GDM1 (cell line): Measurements from ENCODE around the gene RBMXL3.
"Not testable (repeated sequence)": the region's sequence is repeated elsewhere in the genome, so short reads cannot be mapped to it uniquely, and the experiment has no call there.

Source experiments
- DNase-seq: peaks from one replicate; lab custom pipeline; 2025; lab: John Stamatoyannopoulos, UW

The RBMXL3 gene

DNA sequence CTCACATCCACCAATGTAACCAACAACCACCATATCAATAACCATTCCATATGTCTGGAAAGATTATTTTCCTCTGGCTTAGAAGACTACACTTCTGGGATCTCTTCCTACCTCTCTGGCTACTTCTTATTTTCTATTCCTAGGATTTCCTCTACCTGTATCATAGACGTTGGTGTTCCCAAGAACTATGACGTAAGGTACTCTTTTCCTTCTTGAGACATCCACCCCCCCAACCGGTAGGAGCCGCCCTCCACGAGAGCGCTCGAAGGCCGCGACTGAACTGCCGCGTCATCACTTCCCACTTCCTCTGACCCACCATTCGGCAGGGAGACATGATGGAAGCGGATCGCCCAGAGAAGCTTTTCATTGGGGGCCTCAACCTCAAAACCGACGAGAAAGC lies at the start of gene RBMXL3:
Gene RBMXL3, plus strand, starts transcription at position 301 of the 400 bp plus-strand sequence. Its CDS starts 32 bp downstream, at position 333.
- no peak for DNase-seq

DNA sequence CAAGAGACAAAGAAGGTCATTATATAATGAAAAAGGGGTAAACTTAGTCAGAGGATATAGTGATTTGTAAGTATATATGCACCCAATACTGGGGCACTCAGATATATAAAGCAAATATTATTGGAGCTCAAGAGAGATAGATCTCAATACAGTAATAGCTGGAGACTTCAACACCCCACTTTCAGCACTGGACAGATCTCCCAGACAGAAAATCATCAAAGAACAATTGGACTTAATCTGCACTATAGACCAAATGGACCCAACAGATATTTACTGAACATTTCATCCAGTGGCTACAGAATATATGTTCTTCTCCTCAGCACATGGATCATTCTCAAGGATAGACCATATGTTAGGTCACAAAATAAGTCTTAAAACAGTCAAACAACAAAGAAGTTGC lies 47.2 kb upstream of the RBMXL3 start:
- DNase-seq, result no peak

DNA sequence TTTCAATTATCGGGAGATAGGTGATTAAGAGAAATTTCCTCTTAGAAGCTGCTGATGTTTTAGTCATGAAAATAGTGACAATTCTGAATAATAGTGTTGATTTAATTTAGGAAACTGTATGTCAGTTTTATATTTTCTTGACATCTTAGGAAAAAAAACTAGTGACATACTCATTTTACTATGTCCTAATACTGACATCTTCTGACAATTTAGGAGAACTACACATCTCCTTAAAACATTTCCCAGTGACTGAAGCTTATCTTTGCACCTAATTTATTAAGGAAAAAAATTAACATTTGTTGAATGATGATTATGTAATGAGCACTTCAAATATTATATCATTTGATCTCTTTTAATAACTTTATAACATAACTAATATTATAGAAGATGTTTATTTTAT lies 42.0 kb upstream of the RBMXL3 start:
- DNase-seq, result no peak

DNA sequence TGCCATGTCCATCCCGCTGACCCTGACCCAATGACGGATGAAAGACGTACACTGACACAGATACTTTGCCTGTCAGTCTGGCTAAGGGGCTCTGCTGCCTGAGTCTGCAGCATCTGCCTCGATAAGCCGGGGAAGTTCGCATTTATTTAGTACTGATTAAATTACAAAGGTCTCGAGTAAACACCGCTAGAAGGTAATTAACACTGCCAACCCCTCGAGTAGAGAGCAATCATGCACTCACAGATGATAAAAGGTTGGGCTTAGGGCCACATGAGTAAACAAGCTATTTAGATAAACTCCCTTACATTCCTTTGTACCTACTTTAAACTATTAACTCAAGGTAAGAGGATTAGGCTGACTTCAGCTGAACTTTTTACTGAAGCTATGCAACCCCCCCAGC lies 16.0 kb upstream of the RBMXL3 start:
- DNase-seq, result no peak

DNA sequence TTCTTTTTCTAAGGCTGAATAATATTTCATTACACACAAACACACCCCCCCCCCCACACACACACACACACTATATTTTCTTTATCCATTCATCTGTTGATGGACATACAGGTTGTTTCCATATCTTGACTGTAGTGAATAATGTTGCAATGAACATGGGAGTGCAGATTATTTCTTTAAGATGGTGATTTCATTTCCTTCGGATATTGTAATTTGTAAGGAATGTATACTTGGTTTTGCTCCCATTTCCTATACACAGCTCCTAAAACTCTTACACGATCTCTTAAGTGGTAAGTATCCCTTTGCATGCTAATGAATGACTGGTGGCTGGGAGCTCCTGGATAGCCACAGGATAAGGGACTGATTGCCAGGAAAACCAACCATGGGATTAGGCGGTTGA lies 14.7 kb upstream of the RBMXL3 start:
- no peak for DNase-seq

DNA sequence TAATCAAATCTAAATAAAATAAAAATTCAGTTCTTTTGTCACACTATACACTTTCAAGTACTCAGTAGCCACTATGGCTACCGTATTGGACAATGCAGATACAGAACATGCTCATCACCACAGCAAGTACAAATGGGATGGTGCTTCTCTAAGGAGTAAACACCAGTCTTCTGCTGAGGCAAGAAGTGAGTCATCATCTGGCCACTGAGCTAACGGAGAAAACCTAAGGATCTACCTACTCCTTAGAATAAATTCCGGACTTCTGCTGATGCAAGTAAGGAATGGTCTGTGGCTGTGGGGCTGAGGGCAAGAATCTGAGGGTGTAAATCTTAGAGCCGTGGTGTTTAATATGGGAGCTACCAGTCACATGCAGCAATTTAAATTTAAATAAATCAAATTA lies 11.3 kb upstream of the RBMXL3 start:
- no peak for DNase-seq

DNA sequence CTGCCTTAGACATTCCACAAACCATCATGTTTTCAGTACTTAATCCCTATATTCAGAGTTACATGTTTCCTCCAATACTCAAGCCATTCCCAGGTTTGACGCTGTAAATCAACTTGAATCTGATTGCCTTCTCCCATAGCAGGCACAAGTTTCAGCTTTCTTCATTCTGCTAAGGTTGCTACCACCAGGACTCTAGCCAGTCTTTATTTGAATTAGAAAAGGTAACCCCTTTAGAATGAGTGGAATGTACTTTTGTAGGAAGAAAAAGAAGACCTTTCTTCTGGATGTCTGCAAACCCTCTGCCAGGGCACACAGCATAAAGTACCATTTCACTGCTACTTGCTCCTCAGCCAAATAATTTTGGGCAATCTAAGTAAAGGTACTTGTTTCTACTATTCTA lies 10.7 kb upstream of the RBMXL3 start:
- no peak for DNase-seq

DNA sequence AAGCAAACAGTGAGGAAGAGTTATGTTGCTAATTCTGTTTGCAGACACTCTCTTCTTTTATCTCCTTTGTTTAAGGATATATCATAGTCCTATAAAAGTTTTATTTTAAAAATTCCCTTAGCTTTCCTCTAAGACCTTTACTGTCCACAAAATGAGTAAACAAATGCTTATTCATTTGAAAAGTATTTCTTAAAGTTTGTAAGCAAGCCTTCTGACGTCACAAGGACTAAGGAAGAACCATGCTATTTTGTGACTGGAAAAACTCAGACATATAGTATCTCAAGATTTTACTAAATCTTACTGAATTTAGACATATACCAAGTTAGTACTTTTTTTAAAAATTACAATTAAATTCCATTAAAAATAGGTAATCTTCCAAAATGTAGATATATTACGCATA lies 5.2 kb upstream of the RBMXL3 start:
- DNase-seq, result no peak

DNA sequence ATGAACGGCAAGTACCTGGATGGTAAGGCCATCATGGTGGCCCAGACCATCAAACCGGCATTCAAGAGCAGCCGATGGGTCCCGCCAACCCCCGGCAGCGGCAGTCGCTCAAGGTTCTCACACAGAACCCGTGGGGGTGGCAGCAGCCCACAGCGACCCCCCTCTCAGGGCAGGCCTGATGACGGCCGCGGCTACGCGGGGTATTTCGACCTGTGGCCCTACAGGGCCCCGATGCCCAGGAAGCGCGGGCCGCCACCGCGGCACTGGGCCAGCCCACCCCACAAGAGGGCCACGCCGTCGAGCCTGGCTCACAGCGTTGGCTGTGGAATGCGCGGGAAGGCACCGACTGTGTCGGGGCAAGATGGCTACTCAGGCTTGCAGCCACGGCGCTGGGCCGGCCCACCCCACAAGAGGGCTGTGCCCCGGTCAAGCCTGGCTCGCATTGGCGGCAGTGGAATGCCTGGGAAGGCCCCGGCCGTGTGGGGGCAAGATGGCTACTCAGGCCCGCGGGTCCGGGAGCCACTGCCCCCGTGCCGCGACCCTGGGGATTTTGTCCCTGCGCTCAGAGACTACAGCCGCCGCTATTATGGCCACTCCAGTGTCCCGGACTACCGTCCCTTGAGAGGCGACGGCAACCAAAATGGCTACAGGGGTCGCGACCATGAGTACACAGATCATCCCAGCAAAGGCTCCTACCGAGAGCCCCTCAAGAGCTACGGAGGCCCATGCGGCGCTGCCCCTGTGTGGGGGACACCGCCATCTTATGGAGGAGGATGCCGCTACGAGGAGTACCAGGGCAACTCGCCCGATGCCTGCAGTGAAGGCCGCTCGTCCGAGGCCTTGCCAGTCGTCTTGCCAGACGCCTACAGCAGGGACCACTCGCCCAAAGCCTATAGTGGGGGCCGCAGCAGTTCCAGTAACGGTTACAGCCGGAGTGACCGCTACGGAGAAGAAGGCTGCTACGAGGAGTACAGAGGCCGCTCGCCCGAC lies 731 bp downstream of the RBMXL3 start:
- DNase-seq, result no peak

DNA sequence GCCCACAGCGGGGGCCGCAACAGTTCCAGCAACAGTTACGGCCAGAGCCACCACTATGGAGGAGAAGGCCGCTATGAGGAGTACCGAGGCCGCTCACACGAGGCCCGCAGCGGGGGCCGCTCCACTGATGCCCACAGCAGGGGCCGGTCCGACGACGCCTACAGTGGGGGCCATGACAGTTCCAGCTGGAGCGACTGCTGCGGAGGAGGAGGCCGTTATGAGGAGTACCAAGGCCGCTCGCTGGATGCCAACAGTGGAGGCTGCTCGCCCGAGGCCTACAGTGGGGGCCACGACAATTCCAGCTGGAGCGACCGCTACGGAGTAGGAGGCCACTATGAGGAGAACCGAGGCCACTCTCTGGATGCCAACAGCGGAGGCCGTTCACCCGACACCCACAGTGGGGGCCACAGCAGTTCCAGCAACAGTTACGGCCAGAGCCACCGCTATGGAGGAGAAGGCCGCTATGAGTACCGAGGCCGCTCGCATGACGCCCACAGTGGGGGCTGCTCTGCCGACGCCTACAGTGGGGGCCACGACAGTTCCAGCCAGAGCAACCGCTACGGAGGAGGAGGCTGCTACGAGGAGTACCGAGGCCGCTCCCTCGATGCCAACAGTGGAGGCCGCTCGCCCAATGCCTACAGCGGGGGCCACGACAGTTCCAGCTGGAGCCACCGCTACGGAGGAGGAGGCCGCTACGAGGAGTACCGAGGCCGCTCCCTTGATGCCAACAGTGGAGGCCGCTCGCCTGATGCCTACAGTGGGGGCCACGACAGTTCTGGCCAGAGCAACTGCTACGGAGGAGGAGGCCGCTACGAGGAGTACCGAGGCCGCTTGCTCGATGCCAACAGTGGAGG lies 1.7 kb downstream of the RBMXL3 start:
- DNase-seq, result no peak

DNA sequence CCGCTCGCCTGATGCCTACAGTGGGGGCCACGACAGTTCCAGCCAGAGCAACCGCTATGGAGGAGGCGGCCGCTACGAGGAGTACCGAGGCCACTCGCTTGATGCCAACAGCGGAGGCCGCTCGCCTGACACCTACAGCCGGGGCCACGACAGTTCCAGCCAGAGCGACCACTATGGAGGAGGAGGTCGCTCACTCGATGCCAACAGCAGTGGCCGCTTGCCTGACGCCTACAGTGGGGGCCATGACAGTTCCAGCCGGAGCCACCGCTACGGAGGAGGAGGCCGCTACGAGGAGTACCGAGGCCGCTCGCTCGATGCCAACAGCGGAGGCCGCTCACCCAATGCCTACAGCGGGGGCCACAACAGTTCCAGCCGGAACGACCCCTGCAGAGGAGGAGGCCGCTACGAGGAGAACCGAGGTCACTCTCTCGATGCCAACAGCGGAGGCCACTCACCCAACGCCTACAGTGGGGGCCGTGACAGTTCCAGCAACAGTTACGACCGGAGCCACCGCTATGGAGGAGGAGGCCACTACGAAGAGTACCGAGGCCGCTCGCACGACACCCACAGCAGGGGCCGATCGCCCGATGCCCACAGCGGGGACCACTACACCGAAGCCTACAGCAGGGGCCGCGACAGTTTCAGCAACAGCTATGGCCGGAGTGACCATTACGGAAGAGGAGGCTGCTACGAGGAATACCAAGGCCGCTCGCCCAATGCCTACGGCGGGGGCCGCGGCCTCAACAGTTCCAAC lies 2.5 kb downstream of the RBMXL3 start:
- no peak for DNase-seq

DNA sequence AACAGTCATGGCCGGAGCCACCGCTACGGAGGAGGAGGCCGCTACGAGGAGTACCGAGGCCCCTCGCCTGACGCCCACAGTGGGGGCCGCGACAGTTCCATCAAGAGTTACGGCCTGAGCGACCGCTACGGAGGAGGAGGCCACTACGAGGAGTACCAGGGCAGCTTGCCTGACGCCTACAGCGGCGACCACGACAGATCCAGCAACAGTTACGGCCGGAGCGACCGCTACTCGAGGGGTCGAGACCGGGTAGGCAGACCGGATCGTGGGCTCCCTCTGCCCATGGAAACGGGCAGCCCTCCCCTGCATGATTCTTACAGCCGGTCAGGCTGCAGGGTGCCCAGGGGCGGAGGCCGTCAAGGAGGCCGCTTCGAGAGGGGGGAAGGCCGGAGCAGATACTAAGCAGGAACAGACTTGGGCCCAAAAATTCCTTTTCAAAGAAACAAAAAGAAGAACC lies 3.1 kb downstream of the RBMXL3 start:
- no peak for DNase-seq

DNA sequence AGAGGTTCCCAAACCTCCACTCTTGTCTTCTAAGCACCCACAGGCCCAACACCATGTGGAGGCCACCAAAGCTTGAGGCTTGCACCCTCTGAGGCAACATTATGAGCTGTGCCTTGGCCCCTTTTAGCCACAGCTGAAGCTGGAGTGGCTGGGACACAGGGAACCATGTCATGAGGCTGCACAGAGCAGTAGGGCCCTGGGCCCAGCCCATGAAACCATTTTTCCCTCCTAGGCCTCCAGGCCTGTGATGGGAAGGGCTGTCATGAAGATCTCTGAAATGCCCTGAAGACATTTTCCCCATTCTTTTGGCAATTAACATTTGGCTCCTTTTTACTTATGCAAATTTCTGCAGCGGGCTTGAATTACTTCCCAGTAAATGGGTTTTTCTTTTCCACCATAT lies 14.8 kb downstream of the RBMXL3 start:
- DNase-seq, result no peak

DNA sequence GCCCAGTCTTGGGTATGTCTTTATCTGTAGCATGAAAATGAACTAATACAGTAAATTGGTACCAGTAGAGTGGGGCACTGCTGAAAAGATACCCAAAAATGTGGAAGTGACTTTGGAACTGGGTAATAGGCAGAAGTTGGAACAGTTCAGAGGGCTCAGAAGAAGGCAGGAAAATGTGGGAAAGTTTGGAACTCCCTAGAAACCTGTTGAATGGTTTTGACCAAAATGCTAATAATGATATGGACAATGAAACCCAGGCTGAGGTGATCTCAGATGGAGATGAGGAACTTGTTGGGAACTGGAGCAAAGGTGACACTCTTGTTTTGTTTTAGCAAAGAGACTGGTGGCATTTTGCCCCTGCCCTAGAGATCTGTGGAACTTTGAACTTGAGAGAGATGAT lies 20.3 kb downstream of the RBMXL3 start:
- DNase-seq, result not testable (repeated sequence)

DNA sequence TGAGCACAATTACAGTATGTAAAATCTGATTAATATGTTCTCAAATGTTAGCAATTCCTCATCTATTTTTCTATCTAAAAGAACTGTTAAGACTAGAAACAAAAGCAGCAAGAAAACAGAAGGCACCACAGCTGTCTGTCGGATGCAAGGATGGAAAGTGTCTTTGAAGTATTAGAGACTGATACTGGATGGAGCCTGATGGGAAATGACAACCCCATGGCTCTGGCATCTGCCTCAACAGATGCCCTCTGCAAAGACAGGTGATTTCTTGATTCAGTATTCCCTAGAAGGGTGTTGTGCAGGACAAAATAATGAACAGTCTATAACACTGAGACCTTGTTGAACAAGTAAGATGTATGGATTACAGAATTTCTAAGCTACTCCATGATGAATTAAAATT lies 24.9 kb downstream of the RBMXL3 start:
- no peak for DNase-seq

DNA sequence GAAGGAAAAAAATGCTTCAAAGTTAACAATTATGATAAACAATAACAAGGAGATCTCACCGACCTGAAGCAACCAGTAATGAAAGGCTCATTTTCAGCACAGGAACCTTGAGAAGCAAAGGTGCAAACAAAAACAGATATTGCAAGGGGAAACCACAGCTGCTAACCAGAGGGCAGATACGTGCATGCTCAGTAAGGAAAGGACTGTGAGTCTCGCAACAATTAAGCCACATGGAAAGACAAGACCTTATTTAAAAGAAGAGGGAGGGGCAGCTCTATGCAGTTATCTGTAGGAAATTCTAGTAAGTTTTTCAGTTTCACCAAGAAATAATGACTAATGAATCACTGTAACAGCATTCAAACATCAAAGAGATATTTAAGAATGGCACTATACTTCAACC lies 25.4 kb downstream of the RBMXL3 start:
- no peak for DNase-seq

DNA sequence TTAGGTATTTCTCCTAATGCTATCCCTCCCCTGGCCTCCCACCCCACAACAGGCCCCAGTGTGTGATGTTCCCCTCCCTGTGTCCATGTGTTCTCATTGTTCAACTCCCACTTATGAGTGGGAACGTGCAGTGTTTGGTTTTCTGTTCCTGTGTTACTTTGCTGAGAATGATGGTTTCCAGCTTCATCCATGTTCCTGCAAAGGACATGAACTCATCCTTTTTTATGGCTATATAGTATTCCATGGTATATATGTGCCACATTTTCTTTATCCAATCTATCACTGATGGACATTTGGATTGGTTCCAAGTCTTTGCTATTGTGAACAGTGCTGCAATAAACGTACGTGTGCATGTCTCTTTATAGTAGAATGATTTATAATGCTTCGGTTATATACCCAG lies 28.1 kb downstream of the RBMXL3 start:
- DNase-seq, result not testable (repeated sequence)

DNA sequence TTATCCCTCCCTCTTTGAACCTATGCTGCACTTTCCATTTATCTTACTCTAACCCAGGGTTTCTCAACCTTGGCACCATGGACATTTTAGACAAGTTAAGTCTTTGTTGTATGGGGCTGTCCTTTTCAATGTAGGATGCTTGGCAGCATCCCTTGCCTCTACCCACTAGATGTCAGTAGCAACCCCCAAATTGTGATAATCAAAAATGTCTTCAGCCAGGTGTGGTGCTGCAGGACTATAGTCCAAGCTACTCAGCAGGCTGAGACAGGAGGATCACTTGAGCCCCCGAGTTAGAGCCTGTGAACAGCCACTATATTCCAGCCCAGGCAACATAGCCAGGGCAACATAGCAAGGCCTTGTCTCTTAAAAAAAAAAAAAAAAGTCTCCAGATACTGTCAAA lies 37.7 kb downstream of the RBMXL3 start:
- no peak for DNase-seq

DNA sequence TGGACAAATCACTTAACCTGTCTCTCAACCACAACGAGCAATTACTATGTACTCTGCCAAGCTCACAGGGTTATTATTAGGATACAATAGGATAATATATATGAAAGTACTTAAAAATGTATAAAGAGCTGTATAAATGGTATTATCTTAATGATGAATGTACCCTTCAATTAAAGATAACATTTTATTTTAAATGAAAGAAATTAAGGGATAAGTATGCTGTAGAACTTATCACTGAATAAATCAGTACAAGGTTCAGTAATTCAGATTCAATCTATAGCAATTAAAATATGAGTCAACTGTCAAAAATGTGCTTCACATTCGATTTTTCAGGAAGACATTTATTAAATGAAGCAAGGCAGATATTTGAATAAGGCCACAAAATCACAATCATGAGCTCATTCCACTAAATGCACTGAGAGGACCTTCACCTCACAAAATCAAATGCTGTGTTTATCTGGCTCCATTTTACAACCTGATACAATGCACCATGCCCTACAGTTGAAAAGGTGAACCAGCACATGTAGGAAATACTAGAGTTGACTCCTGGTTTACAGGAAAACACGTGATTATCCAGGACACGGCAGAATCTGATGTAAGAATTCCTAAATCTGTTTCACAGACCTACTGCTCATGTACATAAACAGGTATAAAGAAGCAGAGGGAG lies 40.3 kb downstream of the RBMXL3 start:
- DNase-seq, result no peak

DNA sequence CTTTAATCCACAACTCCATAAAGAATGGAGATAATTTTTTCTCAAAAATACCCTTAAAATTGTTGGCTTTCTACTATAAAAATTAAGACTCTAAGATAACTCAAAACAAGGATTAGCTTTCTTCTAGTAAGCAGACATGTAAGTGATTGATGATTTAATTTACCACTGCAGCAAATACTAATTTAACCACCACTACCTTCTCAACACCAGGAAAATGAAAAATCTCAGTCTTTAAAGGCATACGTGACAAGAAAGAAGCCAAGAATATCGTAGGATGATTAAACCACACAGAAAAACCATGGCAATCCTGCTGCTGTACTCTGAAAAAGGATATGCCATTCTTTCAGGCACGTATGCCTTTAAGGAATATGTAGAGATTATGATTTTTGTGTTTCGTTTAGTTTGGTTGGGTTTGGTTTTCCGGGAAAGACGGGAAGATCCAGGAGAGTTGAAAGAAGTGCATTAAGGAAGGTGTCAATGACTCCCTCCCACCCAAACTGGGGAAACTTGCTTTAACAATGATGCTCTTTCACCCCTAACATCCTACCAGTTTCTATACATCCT lies 43.8 kb downstream of the RBMXL3 start:
- no peak for DNase-seq
